ENCODE measurements around the gene NUDT3. TPM values are rescaled to one million over a fixed set of nuclear protein-coding genes. Genes with fewer than 3 reads are reported as not detected.

NUDT3 gene
- total and polyA plus RNA-seq, 9 of the 15 experiments (the other 6 are each of a cell fraction or from before 2014, with no cell fraction given): 5.4 to 81.2 (median 56.4) TPM

DNA sequence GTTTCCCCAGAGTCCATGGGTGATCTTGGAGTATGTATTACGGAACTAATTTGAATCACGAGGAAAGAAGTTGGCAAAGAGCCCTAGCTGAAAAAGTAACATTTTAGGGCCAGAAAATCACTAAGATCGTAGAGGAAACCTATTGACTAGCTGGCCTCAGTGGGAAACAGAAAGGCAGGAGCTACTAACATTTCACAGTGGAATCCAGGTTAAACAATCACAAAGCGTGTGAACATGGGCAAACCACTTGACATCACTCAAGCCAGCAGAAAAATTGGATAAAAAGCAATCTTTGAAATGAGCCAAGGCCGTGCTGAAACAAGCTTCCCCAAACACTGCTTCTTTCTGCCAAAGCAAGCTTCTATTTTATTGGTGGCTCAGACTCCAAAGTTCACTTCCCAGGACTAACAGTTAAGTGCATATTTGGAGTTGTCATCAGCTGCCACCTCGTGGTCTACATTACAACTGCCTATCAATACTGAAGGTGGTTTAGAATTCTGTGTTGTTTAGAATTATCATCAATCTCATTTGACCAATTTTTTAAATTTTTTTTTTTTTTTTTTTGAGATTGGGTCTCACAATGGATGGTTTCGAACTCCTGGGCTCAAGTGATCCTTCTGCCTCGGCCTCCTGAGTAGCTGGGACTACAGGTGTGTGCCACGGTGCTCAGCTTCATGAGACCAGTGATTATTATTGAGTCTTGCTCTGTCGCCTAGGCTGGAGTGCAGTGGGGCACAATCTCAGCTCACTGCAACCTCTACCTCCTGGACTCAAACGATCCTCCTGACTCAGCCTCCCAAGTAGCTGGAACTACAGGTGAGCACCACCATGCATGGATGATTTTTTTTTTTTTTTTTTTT is 22.8 kb upstream of the NUDT3 start (continued):
- TF ChIP-seq, protein P1, sequence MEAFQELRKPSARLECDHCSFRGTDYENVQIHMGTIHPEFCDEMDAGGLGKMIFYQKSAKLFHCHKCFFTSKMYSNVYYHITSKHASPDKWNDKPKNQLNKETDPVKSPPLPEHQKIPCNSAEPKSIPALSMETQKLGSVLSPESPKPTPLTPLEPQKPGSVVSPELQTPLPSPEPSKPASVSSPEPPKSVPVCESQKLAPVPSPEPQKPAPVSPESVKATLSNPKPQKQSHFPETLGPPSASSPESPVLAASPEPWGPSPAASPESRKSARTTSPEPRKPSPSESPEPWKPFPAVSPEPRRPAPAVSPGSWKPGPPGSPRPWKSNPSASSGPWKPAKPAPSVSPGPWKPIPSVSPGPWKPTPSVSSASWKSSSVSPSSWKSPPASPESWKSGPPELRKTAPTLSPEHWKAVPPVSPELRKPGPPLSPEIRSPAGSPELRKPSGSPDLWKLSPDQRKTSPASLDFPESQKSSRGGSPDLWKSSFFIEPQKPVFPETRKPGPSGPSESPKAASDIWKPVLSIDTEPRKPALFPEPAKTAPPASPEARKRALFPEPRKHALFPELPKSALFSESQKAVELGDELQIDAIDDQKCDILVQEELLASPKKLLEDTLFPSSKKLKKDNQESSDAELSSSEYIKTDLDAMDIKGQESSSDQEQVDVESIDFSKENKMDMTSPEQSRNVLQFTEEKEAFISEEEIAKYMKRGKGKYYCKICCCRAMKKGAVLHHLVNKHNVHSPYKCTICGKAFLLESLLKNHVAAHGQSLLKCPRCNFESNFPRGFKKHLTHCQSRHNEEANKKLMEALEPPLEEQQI (IDR thresholded peaks at IDR 0.05): 0 out of 2 replicates have a peak, but pooled peaks have one; percentile 25
- TF ChIP-seq ARID2 (IDR thresholded peaks at IDR 0.05) (peak; percentile 71; the same call in 1 of the 2 replicates), ADNP (tag; IDR thresholded peaks at IDR 0.05) (peak; percentile 3; the same call in 1 of the 2 replicates), KDM1A (IDR thresholded peaks at IDR 0.05) (0 out of 4 replicates have a peak, but pooled peaks of 1 of the 2 experiments have one; percentile 21), HNRNPUL1 (IDR thresholded peaks at IDR 0.05; ENCODE audit: low read length) (no peak)
- TF ChIP-seq, protein P2, sequence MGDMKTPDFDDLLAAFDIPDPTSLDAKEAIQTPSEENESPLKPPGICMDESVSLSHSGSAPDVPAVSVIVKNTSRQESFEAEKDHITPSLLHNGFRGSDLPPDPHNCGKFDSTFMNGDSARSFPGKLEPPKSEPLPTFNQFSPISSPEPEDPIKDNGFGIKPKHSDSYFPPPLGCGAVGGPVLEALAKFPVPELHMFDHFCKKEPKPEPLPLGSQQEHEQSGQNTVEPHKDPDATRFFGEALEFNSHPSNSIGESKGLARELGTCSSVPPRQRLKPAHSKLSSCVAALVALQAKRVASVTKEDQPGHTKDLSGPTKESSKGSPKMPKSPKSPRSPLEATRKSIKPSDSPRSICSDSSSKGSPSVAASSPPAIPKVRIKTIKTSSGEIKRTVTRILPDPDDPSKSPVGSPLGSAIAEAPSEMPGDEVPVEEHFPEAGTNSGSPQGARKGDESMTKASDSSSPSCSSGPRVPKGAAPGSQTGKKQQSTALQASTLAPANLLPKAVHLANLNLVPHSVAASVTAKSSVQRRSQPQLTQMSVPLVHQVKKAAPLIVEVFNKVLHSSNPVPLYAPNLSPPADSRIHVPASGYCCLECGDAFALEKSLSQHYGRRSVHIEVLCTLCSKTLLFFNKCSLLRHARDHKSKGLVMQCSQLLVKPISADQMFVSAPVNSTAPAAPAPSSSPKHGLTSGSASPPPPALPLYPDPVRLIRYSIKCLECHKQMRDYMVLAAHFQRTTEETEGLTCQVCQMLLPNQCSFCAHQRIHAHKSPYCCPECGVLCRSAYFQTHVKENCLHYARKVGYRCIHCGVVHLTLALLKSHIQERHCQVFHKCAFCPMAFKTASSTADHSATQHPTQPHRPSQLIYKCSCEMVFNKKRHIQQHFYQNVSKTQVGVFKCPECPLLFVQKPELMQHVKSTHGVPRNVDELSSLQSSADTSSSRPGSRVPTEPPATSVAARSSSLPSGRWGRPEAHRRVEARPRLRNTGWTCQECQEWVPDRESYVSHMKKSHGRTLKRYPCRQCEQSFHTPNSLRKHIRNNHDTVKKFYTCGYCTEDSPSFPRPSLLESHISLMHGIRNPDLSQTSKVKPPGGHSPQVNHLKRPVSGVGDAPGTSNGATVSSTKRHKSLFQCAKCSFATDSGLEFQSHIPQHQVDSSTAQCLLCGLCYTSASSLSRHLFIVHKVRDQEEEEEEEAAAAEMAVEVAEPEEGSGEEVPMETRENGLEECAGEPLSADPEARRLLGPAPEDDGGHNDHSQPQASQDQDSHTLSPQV (IDR thresholded peaks at IDR 0.05): 0 out of 2 replicates have a peak, but pooled peaks have one; percentile 43
